ENCODE measurements around the gene EFNA2. TPM values are rescaled to one million over a fixed set of nuclear protein-coding genes. Genes with fewer than 3 reads are reported as not detected.

EFNA2 gene
- total and polyA plus RNA-seq, 2 experiments from 2014 or later: 0.34 to 13.0 TPM

DNA sequence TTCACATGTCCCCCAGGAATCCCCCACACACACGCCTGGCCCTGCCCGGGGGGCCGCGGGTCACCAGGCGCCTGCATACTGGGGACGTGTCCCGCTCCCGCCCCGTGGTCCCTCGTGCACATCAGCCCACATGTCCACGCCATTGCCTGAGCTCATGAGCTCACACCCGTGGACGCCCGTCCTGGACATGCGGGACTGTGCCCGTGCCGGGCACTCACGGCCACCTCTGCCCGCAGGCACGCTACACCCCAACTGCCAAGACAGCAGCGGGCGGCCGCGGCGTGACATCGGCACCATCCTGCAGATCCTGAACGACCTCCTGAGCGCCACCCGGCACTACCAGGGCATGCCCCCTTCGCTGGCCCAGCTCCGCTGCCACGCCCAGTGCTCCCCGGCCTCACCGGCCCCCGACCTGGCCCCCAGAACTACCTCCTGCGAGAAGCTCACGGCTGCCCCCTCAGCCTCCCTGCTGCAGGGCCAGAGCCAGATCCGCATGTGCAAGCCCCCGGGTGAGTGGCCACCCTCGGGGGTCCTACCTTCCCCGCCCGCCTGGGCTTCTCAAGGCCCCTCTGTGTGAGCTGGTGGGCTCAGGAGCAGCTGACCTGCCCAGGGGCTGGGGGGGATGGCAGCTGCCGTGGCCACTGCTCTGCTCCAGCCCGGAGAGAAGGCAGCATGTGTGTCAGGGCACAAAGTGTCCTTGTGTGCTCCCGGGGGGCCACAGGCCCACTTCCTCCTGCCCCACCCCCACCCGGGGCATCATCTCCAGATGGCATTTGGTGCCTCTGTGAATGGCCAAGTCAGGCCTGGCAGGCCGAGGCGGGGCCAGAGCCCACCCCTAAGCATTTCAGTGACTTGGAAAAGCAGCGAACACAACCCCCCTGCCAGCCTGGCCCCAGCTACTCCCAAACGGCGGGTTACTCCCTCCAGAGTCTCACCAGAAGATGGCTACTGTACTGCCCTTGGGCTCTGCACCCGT is 30.2 kb upstream of the EFNA2 start:
- H3K36me3 ChIP-seq: peaks cover 44% of the 10 kb centered on the region
- H3K27ac ChIP-seq: peak overlapping the region; percentile 31
- TF ChIP-seq, protein P1, sequence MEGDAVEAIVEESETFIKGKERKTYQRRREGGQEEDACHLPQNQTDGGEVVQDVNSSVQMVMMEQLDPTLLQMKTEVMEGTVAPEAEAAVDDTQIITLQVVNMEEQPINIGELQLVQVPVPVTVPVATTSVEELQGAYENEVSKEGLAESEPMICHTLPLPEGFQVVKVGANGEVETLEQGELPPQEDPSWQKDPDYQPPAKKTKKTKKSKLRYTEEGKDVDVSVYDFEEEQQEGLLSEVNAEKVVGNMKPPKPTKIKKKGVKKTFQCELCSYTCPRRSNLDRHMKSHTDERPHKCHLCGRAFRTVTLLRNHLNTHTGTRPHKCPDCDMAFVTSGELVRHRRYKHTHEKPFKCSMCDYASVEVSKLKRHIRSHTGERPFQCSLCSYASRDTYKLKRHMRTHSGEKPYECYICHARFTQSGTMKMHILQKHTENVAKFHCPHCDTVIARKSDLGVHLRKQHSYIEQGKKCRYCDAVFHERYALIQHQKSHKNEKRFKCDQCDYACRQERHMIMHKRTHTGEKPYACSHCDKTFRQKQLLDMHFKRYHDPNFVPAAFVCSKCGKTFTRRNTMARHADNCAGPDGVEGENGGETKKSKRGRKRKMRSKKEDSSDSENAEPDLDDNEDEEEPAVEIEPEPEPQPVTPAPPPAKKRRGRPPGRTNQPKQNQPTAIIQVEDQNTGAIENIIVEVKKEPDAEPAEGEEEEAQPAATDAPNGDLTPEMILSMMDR (IDR thresholded peaks at IDR 0.05; ENCODE audit: low read depth, low read length): no peak
- no peak overlapping the region for H3K4me3 ChIP-seq
- peaks cover 14% of the 10 kb centered on the region for H3K4me1 ChIP-seq (ENCODE audit: low read depth)
- H3K27me3 ChIP-seq: no peaks in the 10 kb centered on the region
- H3K9me3 ChIP-seq (ENCODE audit: low read depth): no peaks in the 10 kb centered on the region
- no peak for DNase-seq (ENCODE audit: low read depth in 1 of 2, low spot score in 1 of 2)

DNA sequence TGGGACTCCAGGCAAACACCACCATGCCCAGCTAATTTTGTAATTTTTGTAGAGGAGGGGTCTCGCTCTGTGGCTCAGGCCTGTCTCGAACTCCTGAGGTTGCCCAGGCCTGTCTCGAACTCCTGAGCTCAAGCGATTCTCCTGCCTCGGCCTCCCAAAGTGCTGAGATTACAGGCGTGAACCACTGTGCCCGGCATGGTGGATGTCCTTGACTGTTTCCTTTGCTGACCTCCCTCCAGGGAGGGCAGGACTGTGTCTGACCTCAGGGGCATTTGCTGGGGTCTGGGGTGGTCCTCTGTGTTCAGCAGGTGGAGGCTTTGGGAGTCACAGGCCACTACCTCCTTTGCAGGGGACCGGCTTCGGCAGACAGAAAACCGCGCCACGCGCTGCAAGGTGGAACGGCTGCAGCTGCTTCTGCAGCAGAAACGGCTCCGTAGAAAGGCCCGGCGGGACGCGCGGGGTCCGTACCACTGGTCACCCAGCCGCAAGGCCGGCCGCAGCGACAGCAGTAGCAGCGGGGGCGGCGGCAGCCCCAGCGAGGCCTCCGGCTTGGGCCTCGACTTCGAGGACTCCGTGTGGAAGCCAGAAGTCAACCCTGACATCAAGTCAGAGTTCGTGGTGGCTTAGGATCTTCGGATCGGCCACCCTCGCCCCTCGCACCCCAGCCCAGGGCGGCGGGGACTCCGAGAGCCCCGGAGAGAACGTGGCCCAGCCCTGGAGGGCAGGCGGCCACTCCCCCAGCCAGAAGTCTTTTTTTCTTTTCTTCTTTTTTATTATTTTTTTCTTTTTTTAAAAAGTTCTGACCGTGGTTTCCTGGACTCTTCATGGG is 28.8 kb upstream of the EFNA2 start:
- peak overlapping the region; percentile 64 for H3K27ac ChIP-seq
- peaks cover 21% of the 10 kb centered on the region for H3K4me1 ChIP-seq (ENCODE audit: low read depth)
- no peaks in the 10 kb centered on the region for H3K9me3 ChIP-seq (ENCODE audit: low read depth)
- TF ChIP-seq, protein P1 (IDR thresholded peaks at IDR 0.05; ENCODE audit: low read depth, low read length): no peak
- H3K4me3 ChIP-seq: no peak overlapping the region
- DNase-seq (ENCODE audit: low read depth in 1 of 2, low spot score in 1 of 2): no peak
- H3K36me3 ChIP-seq: peaks cover 44% of the 10 kb centered on the region
- H3K27me3 ChIP-seq: no peaks in the 10 kb centered on the region

DNA sequence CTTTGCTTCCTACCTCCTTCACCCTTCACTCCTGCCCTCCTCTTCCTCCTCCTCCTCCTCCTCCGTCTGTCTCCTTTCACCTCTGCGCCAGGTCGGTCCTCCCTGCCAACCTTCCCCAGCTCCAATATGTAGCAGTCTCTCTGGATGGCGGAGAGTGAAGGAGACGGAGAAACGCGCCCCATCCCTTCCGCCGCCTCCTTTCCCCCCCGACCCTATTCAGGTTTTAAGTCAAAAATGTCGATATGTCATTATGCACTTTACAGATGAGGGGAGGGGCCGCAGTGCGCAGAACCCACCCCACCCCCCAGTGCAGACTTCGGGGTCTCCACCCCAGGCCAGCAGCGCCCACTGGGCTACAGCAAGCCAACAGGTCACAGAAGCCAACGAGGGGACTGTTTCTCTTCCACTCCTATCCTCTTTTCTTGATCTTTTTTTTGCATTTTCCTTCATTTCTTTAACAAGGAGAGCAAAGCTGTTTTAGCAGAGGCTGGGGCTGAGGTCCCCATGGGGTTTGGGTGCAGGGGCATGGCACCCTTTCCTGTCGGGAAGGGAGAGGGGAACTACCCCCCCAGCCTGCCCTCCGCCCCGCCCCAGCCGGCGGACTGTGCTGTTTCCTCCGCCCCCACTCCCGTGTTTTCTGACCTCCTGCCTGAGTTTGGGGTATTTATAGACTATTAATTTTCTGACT is 28.1 kb upstream of the EFNA2 start:
- no peak for DNase-seq (ENCODE audit: low read depth in 1 of 2, low spot score in 1 of 2)
- Histone ChIP-seq H3K4me3 (no peak overlapping the region), H3K27ac (peak overlapping the region; percentile 64), H3K9me3 (ENCODE audit: low read depth) (no peaks in the 10 kb centered on the region), H3K4me1 (ENCODE audit: low read depth) (peaks cover 21% of the 10 kb centered on the region), H3K36me3 (peaks cover 44% of the 10 kb centered on the region), H3K27me3 (no peaks in the 10 kb centered on the region)
- TF ChIP-seq, protein P1 (IDR thresholded peaks at IDR 0.05; ENCODE audit: low read depth, low read length): no peak

DNA sequence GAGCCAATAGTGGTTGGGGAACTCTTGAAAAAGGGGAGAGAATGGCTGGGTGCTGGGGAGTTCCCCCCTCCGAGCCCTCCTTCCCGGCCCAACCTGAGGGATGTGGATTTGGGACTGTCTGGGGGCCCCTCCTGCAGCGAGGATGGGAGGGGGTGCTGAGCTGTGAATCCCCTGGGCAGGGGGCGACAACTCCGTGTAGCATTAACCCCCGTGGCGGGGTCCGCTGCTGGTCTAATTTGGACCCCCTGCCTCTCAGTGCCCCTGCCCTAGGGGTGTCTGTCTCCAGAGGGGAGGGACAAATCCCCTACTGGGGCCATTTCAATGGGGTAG is 27.5 kb upstream of the EFNA2 start:
- peak overlapping the region; percentile 64 for H3K27ac ChIP-seq
- TF ChIP-seq, protein P1 (IDR thresholded peaks at IDR 0.05; ENCODE audit: low read depth, low read length): no peak
- DNase-seq (ENCODE audit: low read depth in 1 of 2, low spot score in 1 of 2): no peak
- H3K4me1 ChIP-seq (ENCODE audit: low read depth): peaks cover 21% of the 10 kb centered on the region
- no peaks in the 10 kb centered on the region for H3K9me3 ChIP-seq (ENCODE audit: low read depth)
- peaks cover 44% of the 10 kb centered on the region for H3K36me3 ChIP-seq
- H3K27me3 ChIP-seq: no peaks in the 10 kb centered on the region
- H3K4me3 ChIP-seq: no peak overlapping the region

DNA sequence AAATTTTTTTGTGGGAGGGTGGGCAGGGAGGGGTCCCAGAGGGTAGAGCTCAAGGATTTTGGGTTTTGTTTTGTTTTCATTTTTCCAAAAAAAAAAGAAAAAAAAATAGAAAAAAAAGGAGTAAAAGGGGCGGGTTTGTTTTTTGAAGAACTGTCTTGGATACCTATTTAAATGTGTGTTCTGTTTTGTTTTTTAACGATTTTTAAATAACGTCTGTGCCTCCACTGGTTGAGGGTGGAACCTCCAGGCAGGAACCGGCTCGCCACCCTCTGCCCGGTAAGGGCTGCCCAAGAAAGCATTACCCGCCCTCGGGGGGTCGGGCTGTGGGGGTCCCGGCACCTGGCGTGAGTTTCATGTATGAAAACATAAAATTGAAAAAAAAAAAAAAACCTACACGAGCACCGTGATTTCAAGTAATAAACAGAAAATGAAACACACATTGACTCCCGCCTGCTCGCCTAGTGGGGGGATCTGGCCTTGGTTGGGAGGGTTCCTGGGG is 26.9 kb upstream of the EFNA2 start:
- TF ChIP-seq, protein P1 (IDR thresholded peaks at IDR 0.05; ENCODE audit: low read depth, low read length): no peak
- no peak overlapping the region for H3K4me3 ChIP-seq
- no peaks in the 10 kb centered on the region for H3K9me3 ChIP-seq (ENCODE audit: low read depth)
- peaks cover 39% of the 10 kb centered on the region for H3K36me3 ChIP-seq
- DNase-seq (ENCODE audit: low read depth in 1 of 2, low spot score in 1 of 2): no peak
- no peaks in the 10 kb centered on the region for H3K27me3 ChIP-seq
- peak overlapping the region; percentile 64 for H3K27ac ChIP-seq
- peaks cover 21% of the 10 kb centered on the region for H3K4me1 ChIP-seq (ENCODE audit: low read depth)
